ENCODE results near the gene COX19.
"Not testable (repeated sequence)": the region's sequence is repeated elsewhere in the genome, so short reads cannot be mapped to it uniquely, and the experiment has no call there.

Gene COX19

GRCh38 chr7:1001069-1001770 is 25.9 kb upstream of the COX19 start:
- not testable (repeated sequence) for H3K9me3 Mint-ChIP-seq (ENCODE audit: low read depth); H3K27ac Mint-ChIP-seq; H3K27me3 Mint-ChIP-seq; H3K36me3 Mint-ChIP-seq; H3K4me1 Mint-ChIP-seq (ENCODE audit: low read depth); H3K4me3 Mint-ChIP-seq

GRCh38 chr7:999941-1000935 is 24.9 kb upstream of the COX19 start:
- no peaks in the 10 kb centered on the region for H3K27me3 Mint-ChIP-seq
- H3K36me3 Mint-ChIP-seq, result no peaks in the 10 kb centered on the region
- no peaks in the 10 kb centered on the region for H3K4me1 Mint-ChIP-seq (ENCODE audit: low read depth)
- no peak overlapping the region for H3K27ac Mint-ChIP-seq
- H3K4me3 Mint-ChIP-seq, result no peak overlapping the region
- H3K9me3 Mint-ChIP-seq (ENCODE audit: low read depth), result no peaks in the 10 kb centered on the region

- no peaks in the 10 kb centered on the region for H3K36me3 Mint-ChIP-seq
- no peaks in the 10 kb centered on the region for H3K9me3 Mint-ChIP-seq (ENCODE audit: low read depth)
- H3K27me3 Mint-ChIP-seq, result no peaks in the 10 kb centered on the region
- H3K4me1 Mint-ChIP-seq (ENCODE audit: low read depth), result no peaks in the 10 kb centered on the region
- no peak overlapping the region for H3K27ac Mint-ChIP-seq
- no peak overlapping the region for H3K4me3 Mint-ChIP-seq
These were observed 24.0 kb upstream of the COX19 start for GRCh38 chr7:999149-999879.

GRCh38 chr7:997404-998395 is 22.4 kb upstream of the COX19 start:
- Mint-ChIP-seq H3K27ac (no peak overlapping the region), H3K27me3 (no peaks in the 10 kb centered on the region), H3K4me1 (ENCODE audit: low read depth) (peaks cover 5% of the 10 kb centered on the region)

GRCh38 chr7:996079-996872 is 20.9 kb upstream of the COX19 start:
- no peaks in the 10 kb centered on the region for H3K27me3 Mint-ChIP-seq
- peaks cover 5% of the 10 kb centered on the region for H3K4me1 Mint-ChIP-seq (ENCODE audit: low read depth)
- H3K36me3 Mint-ChIP-seq, result no peaks in the 10 kb centered on the region

More at GRCh38 chr7:997404-998395, 22.4 kb upstream of the COX19 start:
- H3K36me3 Mint-ChIP-seq, result no peaks in the 10 kb centered on the region
- H3K9me3 Mint-ChIP-seq (ENCODE audit: low read depth), result no peaks in the 10 kb centered on the region
- H3K4me3 Mint-ChIP-seq, result no peak overlapping the region

GRCh38 chr7:995571-995970 is 20.2 kb upstream of the COX19 start:
- no peaks in the 10 kb centered on the region for H3K27me3 Mint-ChIP-seq
- H3K4me1 Mint-ChIP-seq (ENCODE audit: low read depth), result peaks cover 5% of the 10 kb centered on the region
- H3K36me3 Mint-ChIP-seq, result no peaks in the 10 kb centered on the region
- H3K27ac Mint-ChIP-seq, result no peak overlapping the region
- H3K4me3 Mint-ChIP-seq, result no peak overlapping the region
- H3K9me3 Mint-ChIP-seq (ENCODE audit: low read depth), result no peaks in the 10 kb centered on the region

More at GRCh38 chr7:996079-996872, 20.9 kb upstream of the COX19 start:
- no peak overlapping the region for H3K27ac Mint-ChIP-seq
- no peaks in the 10 kb centered on the region for H3K9me3 Mint-ChIP-seq (ENCODE audit: low read depth)
- no peak overlapping the region for H3K4me3 Mint-ChIP-seq

GRCh38 chr7:994592-995308 is 19.4 kb upstream of the COX19 start:
- H3K27ac Mint-ChIP-seq, result no peak overlapping the region
- H3K9me3 Mint-ChIP-seq (ENCODE audit: low read depth), result no peaks in the 10 kb centered on the region
- H3K4me1 Mint-ChIP-seq (ENCODE audit: low read depth), result peaks cover 5% of the 10 kb centered on the region
- H3K36me3 Mint-ChIP-seq, result no peaks in the 10 kb centered on the region
- no peak overlapping the region for H3K4me3 Mint-ChIP-seq
- H3K27me3 Mint-ChIP-seq, result no peaks in the 10 kb centered on the region

- Mint-ChIP-seq H3K27ac (no peak overlapping the region), H3K27me3 (no peaks in the 10 kb centered on the region), H3K4me1 (ENCODE audit: low read depth) (peaks cover 5% of the 10 kb centered on the region), H3K36me3 (no peaks in the 10 kb centered on the region), H3K4me3 (no peak overlapping the region), H3K9me3 (ENCODE audit: low read depth) (no peaks in the 10 kb centered on the region)
These were observed 17.6 kb upstream of the COX19 start for GRCh38 chr7:992709-993607.

- Mint-ChIP-seq H3K27ac (no peak overlapping the region), H3K9me3 (ENCODE audit: low read depth) (no peaks in the 10 kb centered on the region), H3K27me3 (no peaks in the 10 kb centered on the region), H3K4me1 (ENCODE audit: low read depth) (peaks cover 5% of the 10 kb centered on the region), H3K36me3 (no peaks in the 10 kb centered on the region), H3K4me3 (no peak overlapping the region)
These were observed 16.6 kb upstream of the COX19 start for GRCh38 chr7:991729-992656.

- Mint-ChIP-seq H3K4me3 (no peak overlapping the region), H3K27ac (no peak overlapping the region), H3K4me1 (ENCODE audit: low read depth) (peaks cover 5% of the 10 kb centered on the region), H3K36me3 (no peaks in the 10 kb centered on the region), H3K9me3 (ENCODE audit: low read depth) (no peaks in the 10 kb centered on the region), H3K27me3 (no peaks in the 10 kb centered on the region)
These were observed 15.8 kb upstream of the COX19 start for GRCh38 chr7:990933-991728.
